ENCODE measurements around the gene ATG9A.

ATG9A gene

GRCh38 chr2:219176818-219177551 lies 52.5 kb downstream of the ATG9A start, which contains the start of gene CNPPD1:
CNPPD1 (minus strand) TSS chr2:219176925; CDS start chr2:219176828, 97 bp downstream.
- peak; percentile 44 to 45 for DNase-seq (ENCODE audit: low read depth in 2 of 2)

- DNase-seq (ENCODE audit: low read depth in 2 of 2): no peak
These were observed 53.3 kb downstream of the ATG9A start for GRCh38 chr2:219175928-219176817.

- no peak for DNase-seq (ENCODE audit: low read depth in 2 of 2)
These were observed 54.0 kb downstream of the ATG9A start for GRCh38 chr2:219175486-219175885.

GRCh38 chr2:219174801-219175200 lies 54.6 kb downstream of the ATG9A start:
- no peak for DNase-seq (ENCODE audit: low read depth in 2 of 2)

GRCh38 chr2:219174146-219174545 lies 55.3 kb downstream of the ATG9A start:
- DNase-seq (ENCODE audit: low read depth in 2 of 2): no peak

- no peak for DNase-seq (ENCODE audit: low read depth in 2 of 2)
These were observed 56.3 kb downstream of the ATG9A start for GRCh38 chr2:219173176-219173575.

GRCh38 chr2:219172231-219173154 lies 56.9 kb downstream of the ATG9A start:
- DNase-seq (ENCODE audit: low read depth in 2 of 2): no peak

GRCh38 chr2:219171231-219171651 lies 58.2 kb downstream of the ATG9A start:
- DNase-seq (ENCODE audit: low read depth in 2 of 2): peak; percentile 24 to 34

- no peak for DNase-seq (ENCODE audit: low read depth in 2 of 2)
These were observed 59.3 kb downstream of the ATG9A start, which contains the start of gene SLC23A3 for GRCh38 chr2:219169930-219170654. SLC23A3 (minus strand) TSS chr2:219170029; CDS start chr2:219169984, 45 bp downstream.

All from fibroblast of skin of left quadriceps (primary cell).